LHCN-M2 (cell line): ENCODE results near the gene NDUFAF4. TPM values are rescaled to one million over a fixed set of nuclear protein-coding genes. Genes with fewer than 3 reads are reported as not detected.

Source experiments
- DNase-seq: peaks from one replicate; pipeline ENCODE4 v3.0.0-alpha.2; 2012; ENCODE audit warnings: low read depth
- polyA plus RNA-seq: library from polyadenylated mRNA; unstranded; fragments of >200 nt; gene quantifications from one replicate; pipeline ENCODE4 v1.2.1, GENCODE V29; 2012; ENCODE audit warnings: missing spikeins
- total RNA-seq: library from RNA; depleted of rRNA; stranded (reverse); fragments of >200 nt; gene quantifications from 2 replicates; pipeline ENCODE4 v1.2.3, GENCODE V29; 2014; rRNA removed

The NDUFAF4 gene
- 21.8 and 23.0 TPM in 2 replicates for total RNA-seq
- polyA plus RNA-seq = 17.5 TPM

DNA sequence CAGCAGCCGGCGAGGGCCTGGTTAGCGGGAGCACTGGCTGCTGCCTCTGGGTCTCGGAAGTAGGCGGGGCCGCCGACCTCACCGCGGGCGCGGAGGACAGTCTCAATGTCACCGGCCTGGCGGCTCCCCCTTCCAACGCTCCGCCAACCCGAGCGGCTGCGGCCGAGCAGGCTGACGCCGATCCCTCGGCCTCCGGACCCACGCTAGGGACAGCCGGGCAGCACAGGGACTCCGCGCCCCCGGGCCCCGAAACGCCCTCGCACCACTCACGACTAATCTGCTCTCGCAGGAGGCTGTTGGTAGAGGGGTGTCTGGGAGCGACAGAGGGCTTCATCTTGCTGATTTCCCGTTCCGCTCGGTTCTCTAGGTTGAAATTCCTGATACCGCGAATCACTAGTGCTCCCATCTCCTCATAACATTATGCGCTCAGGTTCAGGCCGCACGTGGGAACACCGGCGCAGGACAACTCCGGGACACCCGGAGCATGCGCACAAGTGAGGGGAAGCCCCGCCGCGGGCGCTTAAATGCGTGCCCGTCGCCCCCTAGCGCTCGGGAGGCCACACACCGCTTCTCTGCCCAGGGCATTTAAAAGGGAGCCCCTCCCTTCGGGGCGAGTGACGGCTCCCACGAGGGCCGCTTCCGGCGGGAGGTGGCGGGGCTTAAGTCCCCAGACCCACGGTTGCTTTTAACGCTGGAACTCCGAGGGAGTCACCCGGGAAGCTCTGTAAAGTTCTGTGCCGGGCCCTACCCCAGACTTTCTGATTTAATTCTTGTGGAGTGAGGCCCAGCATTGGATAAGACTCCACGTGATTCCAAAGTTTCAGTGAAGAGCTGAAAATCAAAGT, at the start of gene NDUFAF4:
TSS of gene NDUFAF4 (minus strand) at position 496 of the 845 bp plus-strand sequence. CDS start at position 406, 90 bp downstream.
- peak; percentile 90 for DNase-seq

GRCh38 chr6:96947055-96947454, 49.4 kb upstream of the NDUFAF4 start:
- DNase-seq = no peak

DNA sequence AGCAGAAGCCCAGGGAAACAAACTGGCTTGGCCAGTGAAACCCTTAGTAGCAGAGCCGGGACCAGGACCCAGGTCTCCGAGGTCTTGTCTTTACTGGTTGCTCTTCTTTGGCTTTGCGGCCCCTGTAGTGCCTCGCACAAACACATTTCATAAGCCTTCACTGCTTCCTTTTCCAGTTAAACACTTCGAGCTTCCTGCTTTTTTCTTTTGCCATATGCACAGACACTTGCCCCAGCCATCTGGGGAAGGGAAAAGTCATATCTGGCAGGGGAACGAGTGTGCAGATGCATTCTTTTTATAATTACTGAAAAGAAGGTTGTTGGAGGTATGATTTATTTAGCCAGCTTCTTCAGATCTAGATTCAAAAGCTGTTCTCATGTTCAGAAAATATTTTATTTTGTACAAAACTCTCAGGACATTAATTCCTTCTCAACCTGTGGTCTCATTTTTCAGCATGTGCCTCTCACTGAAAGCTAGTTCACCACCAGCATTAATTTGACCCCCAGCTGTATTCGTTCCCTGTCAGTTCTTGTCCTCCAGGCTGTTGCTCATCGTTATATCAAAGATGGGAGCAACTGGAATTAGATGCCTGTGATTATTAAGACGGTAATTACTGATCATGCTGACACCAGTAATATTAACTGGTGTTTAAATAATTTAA, 46.0 kb upstream of the NDUFAF4 start:
- DNase-seq = no peak

DNA sequence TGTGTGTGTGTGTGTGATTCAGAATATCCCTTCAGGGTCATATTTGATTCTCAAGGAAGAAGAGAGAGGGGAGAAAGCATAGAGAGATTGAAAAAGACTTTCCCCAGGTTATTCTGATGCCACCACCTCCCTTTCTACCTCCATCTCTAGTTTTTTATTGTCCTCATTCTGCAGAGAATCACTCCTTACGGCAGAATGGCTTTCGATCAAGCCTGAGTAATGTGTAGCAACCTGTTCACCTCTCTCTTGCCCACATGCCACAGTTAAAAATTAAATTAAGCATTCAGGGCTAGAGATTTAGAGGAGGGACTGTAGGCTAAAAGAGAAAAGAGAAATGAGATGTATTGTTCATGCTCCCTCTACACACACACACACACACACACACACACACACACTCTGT, 45.0 kb upstream of the NDUFAF4 start:
- no peak for DNase-seq

GRCh38 chr6:96940322-96940721, 42.6 kb upstream of the NDUFAF4 start:
- DNase-seq = peak; percentile 7

GRCh38 chr6:96939007-96939805, 41.5 kb upstream of the NDUFAF4 start:
- DNase-seq = peak; percentile 86

- DNase-seq = no peak
These were observed 36.4 kb upstream of the NDUFAF4 start for GRCh38 chr6:96934087-96934486.

GRCh38 chr6:96931198-96931597, 33.5 kb upstream of the NDUFAF4 start:
- DNase-seq = no peak

DNA sequence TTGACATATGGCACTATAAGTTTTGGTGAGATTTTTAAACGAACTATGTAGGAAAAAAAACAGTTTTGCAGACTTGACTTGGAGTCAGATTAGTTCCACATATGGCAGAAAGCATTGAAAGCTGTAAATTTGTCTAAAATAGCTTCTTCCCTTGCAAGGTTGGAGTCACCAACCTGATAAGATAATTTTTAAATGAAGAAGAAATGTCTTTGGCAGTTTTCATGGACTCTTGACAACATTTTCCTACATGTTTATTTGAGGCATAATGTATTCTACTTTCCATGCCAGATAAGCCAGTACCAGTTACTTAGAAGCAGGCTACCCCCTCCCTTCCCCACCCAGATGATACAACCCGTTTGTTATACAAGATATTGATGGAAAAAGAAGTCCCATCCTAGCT, 32.0 kb upstream of the NDUFAF4 start:
- DNase-seq = no peak

- no peak for DNase-seq
These were observed 30.0 kb upstream of the NDUFAF4 start for GRCh38 chr6:96927660-96928059.

DNA sequence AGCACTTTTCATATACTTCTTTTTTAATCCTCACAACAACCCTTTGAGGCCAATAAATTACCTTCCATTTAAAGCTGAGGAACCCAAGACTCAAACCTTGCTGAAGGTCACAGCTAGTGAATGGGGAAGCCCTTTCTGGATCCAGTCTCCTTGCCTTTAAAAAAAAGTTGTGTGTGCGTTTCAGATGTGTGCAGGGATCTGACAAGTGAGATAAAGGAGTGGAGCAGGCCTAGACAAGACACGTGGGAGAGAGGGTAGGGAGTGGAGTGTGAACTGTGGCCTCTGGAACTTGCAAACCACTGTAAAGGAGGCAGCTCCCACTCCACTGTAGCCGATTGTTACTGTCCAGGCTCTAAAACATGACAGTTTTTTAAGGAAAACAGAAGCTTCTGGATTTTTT, 28.7 kb upstream of the NDUFAF4 start:
- DNase-seq = no peak

GRCh38 chr6:96925290-96925687, 27.6 kb upstream of the NDUFAF4 start:
- DNase-seq = no peak

DNA sequence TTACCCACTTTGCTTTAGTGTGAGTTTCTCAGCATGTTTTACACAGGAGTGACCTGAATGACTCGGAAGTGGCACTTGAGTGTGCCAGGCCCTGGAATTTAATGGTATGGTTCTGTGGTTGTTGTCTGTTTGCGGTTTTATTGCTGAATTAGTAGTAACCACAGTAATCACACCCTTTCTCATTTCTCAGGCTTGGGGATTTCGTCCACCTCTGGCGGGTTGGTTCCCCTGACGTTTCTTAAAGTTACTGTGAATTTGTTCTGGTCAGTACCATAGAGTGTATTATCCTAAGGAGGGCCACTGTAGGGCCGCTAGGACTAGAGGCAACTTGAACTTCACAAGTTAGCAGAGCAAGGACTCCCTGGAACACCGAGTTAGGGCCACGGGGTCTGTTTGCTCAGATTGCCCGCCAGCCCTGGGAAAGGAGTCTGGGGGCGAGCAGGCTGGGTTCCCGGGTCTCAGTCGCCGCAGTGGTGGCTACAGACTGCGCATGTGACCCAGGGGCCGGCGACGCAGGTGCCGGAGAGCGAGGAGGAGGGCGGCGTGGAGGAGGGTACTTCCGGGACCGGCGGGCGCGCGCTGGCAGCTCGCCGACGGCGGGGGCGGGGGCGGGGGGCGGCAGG, 26.3 kb upstream of the NDUFAF4 start:
- DNase-seq = no peak

GRCh38 chr6:96923400-96923799, 25.7 kb upstream of the NDUFAF4 start:
- no peak for DNase-seq

DNA sequence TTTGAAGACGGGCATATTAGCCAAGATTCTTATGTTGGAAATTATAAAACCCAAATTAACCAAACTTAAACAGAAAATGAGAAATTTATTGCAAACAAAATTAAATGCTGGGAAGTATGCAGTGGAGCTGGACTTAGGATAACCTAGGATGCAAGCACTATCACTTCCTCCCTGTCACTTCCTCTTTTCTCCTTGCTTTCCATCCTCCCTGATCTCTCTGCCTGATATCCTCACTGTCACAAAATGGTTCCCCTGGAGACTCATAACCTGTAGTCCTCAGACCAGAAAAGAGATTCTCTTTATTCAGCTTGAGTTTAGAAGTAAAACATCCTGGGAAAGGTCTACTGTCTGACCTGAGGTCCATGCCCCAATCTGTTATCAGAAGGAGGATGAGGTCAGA, 19.4 kb upstream of the NDUFAF4 start:
- no peak for DNase-seq

DNA sequence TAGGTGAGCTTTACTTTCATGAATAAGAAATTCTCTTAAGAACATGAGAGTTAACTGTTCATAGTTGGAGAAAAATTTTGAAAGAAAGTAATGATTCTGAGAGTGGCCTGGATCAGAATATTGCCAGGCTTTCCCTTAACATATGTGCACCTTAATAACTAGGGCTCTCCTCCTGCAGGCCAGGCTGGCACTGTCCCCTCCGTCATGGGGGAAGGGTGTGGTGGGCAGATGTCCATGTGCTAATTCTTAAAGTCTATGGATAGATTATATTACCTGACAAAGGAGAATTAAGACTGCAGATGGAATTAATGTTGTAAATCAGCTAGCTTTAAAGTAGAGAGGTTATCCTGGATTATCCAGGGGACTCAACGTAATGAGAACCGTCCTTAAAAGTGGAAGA, 15.9 kb upstream of the NDUFAF4 start:
- DNase-seq = no peak

DNA sequence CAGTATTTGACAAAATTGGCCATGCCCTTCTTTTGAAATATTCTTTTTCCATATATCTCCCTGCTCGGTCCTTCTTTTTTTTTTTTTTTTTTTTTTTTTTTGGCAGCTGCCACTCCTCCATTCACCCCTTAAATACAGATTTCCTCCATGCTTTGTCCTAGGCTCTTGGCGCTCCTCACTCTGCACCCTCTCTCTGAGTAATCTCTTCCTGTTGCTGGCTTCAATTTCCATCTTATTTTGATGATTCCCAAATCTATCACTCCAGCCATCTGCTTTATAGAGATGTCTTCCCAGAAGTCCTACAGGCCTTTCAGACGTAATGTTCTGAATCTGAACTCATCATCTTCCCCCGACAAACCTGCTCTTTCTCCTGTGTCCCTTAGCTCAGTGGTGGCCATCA, 14.1 kb upstream of the NDUFAF4 start:
- DNase-seq = no peak

DNA sequence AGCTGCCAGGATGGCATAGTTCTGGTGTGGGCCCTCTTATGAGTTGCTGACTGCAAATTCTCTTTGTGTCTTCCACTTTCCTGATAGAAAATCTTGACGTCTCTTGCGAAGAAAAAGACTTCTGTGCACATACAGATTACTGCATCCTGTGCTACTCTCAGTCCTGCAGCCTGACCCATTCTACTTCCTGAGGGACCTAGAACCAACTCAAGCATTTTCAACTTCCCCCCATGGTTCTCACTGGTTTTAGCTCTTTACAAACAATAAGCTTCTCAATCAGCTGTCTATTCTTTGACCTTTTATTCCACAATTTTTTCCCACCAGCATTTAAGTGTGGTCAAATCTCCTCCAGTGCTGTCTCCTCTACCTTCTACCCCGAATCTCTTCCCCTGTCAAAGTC, 13.5 kb upstream of the NDUFAF4 start:
- no peak for DNase-seq

DNA sequence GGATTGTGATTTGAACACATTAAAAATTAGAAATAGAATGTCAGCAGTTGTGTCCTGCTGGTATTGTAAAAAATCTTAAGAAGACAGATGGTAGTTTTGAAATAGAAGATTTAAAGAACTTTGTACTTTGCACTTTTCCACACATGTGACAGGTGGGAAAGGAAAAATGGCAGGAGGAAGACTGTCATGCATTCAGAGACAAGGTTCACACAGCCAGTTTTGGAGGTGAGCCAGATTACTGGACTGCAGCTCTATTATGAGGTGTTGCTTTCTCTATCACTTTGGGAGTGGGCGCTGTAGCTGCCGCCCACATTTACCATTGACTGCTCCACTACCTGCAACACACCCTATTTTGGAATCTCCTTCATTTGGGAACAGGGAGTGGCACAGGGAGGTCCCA, 12.1 kb upstream of the NDUFAF4 start:
- DNase-seq = no peak

- DNase-seq = no peak
These were observed 9.8 kb upstream of the NDUFAF4 start for GRCh38 chr6:96907498-96907897.

DNA sequence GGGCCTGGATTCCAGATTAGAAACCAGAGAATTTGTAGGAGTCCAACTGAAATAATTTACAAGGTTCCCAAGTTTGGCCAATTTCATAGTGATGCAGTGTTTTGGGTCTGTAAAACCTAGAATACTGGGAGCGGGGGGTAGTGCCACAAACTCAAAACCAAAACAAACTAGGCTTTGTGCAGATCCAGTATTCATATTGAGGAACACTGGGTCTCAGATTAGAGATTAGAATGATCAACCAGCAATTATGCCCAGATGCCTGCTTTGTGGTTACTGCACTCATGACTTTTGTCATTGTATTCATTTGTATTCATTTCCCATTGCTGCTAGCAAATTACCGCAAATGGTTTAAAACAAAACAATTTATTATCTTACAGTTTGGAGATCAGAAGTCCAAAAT, 3.2 kb upstream of the NDUFAF4 start:
- DNase-seq = no peak
